Posterior vena cava (tissue), 2 donors: Measurements from ENCODE around the gene ITGAD. TPM values are rescaled to one million over a fixed set of nuclear protein-coding genes. Genes with fewer than 3 reads are reported as not detected.
"Not testable (repeated sequence)": the region's sequence is repeated elsewhere in the genome, so short reads cannot be mapped to it uniquely, and the experiment has no call there.

Experiments
- DNase-seq: peaks from one replicate; pipeline ENCODE4 v3.0.0-alpha.2; 2020; ENCODE audit warnings: low spot score
- intact Hi-C, 2 donors: fragments of 100-400 bp; cut with DNase I; formaldehyde crosslinking; loops; one replicate each; pipeline versions ENCODE4 v1.14.1 to v1.14.2; 2022 to 2023
- total RNA-seq, 2 donors: library from RNA; stranded (reverse); fragmentation: NEBNext Ultra II Directional; extraction: Animal tissue kit (Norgen Biotek cat#: 25700); gene quantifications; one replicate each; pipeline ENCODE4 v1.2.1, GENCODE V29; 2021
- donor health status: DM: yes; HTN: yes; CAD: no.
- donor health status: DM: yes; HTN: yes; CAD: no.

Gene ITGAD
- total RNA-seq, 2 donors from 2014 or later: 0.24 TPM; not detected in 1

DNA sequence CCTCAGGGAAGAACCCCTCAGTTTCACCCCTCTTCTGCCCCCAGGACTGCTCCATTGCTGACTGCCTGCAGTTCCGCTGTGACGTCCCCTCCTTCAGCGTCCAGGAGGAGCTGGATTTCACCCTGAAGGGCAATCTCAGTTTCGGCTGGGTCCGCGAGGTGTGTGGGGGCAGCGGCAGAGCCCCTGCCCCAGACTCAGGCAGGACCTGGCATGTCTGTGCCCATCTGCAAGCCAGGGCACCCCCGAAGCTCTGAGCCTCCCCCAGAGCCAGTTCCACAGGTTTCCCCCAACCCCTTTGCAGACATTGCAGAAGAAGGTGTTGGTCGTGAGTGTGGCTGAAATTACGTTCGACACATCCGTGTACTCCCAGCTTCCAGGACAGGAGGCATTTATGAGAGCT is 30.7 kb downstream of the ITGAD start:
- intact Hi-C loops: no loop called here
- no peak for DNase-seq

DNA sequence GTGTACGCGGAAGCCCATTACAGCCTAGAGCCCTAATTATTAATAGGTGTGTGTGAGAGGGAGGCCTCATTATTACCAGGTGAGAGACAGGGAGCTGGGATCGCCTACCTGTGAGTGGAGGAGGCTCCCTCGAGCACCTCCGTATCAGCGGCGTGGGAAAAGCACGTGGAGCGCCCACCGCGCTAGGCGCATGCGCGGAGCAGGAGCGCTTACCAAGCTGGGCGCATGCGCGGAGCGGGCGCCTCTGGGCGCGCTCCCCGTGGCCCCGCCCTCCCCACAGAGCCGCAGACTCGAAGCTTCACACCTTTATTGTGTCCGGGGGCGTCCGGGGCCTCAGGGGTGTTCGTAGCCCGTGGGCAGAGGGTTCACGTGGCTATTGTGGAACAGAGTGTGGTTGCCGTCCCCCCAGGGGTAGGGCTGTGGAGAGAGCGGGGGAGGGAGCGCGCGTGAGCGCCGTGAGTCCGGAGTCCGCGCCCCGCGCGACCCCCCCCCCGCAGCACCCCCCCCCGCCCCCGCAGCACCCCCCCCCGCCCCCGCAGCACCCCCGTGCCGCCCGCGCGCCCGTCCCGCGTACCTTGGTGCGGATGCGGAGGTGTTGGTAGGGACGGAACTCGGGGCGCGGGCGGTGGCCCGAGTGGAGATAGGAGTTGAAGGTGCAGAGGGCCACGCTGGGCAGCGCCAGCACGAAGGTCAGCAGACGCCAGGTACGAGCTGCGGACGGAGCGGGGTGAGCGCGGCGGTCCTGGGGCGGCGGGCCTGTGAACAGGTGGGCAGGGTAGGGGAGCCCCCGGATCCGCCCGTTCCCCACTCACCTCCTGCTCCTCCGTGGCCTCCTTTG is 34.5 kb downstream of the ITGAD start:
- intact Hi-C loops: no loop called here
- peak; percentile 87 for DNase-seq

- intact Hi-C loops: no loop called here
Observed at GRCh38 chr16:31428279-31428597, 35.1 kb downstream of the ITGAD start, which contains the start of gene COX6A2. Gene COX6A2 (minus strand): TSS chr16:31428360. CDS start chr16:31428325, 35 bp downstream.

GRCh38 chr16:31428638-31429247 is 35.6 kb downstream of the ITGAD start:
- intact Hi-C loops: no loop called here
- no peak for DNase-seq

More at GRCh38 chr16:31428279-31428597, 35.1 kb downstream of the ITGAD start, which contains the start of gene COX6A2:
- DNase-seq: no peak

- no peak for DNase-seq
- intact Hi-C loops: no loop called here
Observed at GRCh38 chr16:31429314-31429713, 36.2 kb downstream of the ITGAD start.

DNA sequence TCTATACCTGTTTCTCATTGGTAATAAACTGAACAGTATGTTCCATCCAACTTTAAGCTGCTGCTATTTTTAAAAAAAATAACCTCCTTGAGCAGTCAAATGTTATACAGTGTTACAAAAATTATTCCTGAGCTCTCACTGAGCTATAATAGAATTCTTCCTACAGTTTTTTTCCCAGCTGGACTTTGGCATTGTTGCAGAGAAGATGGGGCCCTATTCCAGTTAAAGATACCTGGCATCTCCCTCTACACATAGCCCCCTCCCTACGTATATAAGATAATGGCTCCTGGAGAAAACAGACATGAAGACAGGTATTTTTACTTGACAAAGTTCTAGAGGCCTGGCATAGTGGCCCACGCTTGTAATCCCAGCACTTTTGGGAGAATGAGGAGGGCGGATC is 36.7 kb downstream of the ITGAD start:
- intact Hi-C loops: no loop called here
- DNase-seq: no peak

- intact Hi-C loops: no loop called here
- no peak for DNase-seq
Observed at GRCh38 chr16:31430380-31431052, 37.4 kb downstream of the ITGAD start.

DNA sequence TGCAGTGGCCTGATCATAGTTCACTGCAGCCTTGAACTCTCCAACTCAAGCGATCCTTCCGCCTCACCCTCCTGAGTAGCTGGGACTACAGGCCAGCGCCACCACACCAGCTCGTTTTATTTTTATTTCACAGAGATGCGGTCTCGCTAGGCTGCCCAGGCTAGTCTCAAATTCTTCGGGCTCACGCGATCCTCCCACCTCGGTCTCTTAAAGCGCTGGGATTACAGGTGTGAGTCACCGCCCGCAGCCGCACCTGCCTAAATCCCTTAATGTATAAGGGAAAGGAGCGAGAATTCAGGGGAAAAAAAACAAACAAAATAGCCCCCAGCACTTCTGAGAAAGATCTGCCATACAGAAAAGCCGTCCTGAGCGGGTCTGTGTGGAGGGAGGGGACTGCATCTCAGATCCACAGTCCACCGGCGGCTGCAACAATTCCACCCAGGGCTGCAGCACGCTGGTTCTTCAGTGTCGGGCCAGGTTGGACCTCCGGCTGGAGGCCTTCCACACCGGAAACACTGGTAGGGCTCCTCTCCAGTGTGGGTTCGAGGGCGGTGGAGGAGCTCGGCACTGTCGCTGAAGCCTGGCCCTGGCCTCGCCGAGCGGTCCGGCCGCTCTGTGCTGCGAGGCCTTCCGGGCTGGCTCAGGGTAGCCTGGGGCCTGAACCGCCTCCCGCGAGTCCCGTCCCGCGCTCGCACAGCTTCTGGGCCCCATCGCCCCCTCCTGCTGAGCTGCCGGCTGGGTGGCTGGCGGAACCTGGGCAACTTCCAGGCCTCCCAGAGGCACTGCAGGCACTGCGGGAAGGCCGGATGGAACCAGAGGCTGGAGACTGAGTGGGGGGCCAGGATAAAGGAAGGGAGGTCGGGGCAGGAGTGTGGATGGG is 42.4 kb downstream of the ITGAD start:
- DNase-seq: peak; percentile 69
- intact Hi-C loops: no loop called here

DNA sequence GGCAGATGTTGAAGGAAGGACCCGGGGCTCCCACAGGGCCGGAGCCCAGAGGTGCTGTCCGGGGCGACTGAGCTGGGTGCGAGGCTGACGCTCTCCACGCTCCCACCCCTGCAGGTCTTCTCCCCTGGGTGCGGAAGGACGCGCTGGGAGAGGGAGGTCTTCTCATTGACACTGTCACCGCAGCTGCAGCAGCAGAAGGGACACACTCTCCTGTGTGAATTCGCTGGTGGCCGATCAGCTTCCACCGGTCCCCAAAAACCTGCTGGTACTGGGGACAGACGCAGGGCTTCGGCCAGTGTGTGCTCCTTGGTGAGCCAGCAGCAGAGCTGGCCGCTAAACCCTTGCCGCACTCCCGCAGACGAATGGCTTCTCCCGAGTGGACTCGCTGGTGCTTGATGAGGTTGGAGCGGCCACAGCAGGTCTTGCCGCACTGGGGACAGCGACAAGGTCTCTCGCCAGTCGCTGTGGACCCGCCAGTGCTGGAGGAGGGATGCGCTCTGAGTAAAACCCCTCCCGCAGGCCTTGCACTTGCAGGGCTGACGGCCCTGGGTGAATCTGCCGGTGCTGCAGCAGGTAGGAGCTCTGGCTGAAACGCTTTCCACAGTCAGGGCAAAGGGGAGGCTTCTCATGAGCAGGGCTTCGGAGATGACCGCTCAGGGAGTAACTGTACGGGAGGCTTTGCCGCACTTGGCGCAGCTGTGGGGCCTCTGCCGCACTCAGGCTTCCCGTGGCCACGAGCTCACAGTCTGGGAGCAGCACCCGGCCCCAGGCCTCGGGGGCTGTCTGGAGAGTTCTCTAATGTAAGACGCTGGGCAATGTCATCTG is 43.3 kb downstream of the ITGAD start:
- DNase-seq: peak; percentile 76
- intact Hi-C loops: no loop called here

DNA sequence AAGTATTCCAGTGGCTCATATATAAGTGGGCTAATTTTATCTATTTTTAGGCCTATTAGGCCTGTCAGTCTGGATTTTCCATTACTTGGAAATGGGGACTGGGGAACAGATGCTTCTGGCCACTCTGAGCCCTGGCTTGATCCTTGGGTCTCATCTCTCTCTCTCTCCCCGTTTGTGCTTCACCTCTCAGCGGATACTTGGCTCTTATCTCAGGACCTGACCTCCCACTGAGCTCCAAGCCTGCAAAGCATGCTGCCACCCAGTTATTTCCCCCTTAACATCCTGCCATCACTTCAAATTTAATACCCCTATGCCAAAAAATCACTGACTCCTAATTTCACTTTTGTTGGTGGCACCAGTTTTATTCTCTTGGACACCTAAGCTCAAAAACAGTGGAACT is 45.3 kb downstream of the ITGAD start:
- intact Hi-C loops: no loop called here
- no peak for DNase-seq

- DNase-seq, intact Hi-C loops: not testable (repeated sequence)
Observed at GRCh38 chr16:31439023-31439422, 45.9 kb downstream of the ITGAD start.

- intact Hi-C loops: no loop called here
- peak; percentile 16 for DNase-seq
Observed at GRCh38 chr16:31439519-31439918, 46.4 kb downstream of the ITGAD start.

GRCh38 chr16:31440516-31441184 is 47.5 kb downstream of the ITGAD start:
- intact Hi-C loops: loop anchor here (10.0 kb wide), 2 partner anchors 256 to 266 kb away; partner anchors contain the start of gene FUS (in 1 of the 2)
- no peak for DNase-seq

DNA sequence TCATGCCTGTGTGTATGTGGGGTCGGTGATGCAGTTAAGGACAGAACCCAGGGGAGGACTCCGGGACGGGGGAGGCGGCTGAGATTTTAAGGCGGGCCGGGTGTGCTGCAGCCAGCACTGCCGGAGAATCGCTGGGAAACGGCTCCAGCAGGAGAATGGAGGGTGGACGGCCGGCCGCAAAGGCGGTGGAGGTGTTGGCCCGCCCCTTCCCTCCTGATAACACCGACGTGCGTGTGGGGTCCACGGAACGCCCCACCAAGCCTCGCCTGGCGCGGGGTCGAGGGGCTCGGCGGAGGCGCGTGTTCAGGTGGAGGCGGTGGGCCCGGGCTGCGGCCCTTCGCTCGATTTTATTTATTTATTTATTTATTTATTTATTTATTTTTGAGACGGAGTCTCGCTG is 48.8 kb downstream of the ITGAD start:
- intact Hi-C loops: loop anchor here (10.0 kb wide), 2 partner anchors 257 to 267 kb away; partner anchors contain the start of gene FUS (in 1 of the 2)
- no peak for DNase-seq

- intact Hi-C loops: loop anchor here (10.0 kb wide), 2 partner anchors 261 to 271 kb away; partner anchors contain the start of gene FUS (in 1 of the 2)
- DNase-seq: not testable (repeated sequence)
Observed at GRCh38 chr16:31445931-31446330, 52.8 kb downstream of the ITGAD start.

DNA sequence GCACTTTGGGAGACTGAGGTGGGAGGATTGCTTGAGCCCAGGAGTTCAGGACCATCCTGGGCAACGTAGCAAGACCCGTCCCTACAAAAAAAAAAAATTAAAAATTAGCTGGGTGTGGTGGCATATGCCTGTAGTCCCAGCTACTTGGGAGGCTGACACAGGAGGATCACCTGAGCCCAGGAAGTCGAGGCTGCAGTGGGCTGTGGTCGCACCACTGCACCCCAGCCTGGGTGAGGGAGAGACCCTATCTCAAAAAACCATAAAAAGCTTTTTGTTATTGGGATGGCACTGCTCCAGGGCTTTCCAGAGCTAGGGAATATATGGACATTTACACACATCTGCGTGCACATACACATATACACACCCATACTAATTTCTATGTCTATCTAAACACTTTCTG is 58.1 kb downstream of the ITGAD start:
- intact Hi-C loops: loop anchor here in 1 of 2 donors (10.0 kb wide), 1 partner anchor 466 kb away; the partner anchor contains the start of gene HSD3B7
- DNase-seq: no peak

DNA sequence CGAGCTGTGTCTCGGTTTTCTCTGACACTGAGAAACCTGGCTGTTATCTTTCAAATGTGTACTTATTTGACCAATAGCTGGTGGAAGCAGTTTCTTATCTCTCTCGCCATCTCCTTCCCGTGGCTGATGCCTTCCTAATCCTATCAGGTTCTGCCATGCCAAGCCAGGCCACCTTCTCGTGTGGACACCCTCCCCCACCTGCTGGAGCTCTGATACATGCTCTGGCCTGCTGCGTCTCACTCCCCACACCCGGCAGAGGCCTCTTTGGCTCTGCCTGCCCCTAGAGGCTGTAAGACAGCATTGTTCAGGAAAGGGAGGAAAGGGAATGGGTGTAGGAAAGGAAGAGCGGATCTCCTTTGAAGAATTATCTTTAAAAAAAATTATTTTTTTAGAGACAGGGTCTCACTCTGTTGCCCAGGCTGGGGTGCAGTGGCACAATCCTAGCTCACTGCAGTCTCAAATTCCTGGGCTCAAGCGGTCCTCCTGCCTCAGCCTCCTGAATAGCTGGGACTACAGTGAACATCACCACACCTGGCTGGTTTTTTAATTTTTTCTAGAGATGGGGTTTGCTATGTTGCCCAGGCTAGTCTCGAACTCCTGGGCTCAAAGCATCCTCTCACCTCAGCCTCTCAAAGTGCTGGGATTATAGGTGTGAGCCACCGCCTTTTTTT is 58.7 kb downstream of the ITGAD start:
- peak; percentile 84 for DNase-seq
- intact Hi-C loops: loop anchor here in 1 of 2 donors (10.0 kb wide), 1 partner anchor 467 kb away; the partner anchor contains the start of gene HSD3B7
